NB4 (cell line): ENCODE data around the gene MICU1.

ENCODE experiments used
- POLR2A ChIP-seq: IDR thresholded peaks from 2 replicates; pipeline ENCODE4 v1.6.1; 2011; ENCODE audit warnings: mild to moderate bottlenecking; ENCODE audit not compliant: insufficient read length; ENCODE audit errors: extremely low read depth
- TF ChIP-seq, protein P1 (sequence below): IDR thresholded peaks from one replicate; pipeline ENCODE4 v1.5.1; 2012; ENCODE audit warnings: low read depth, low read length

DNA sequence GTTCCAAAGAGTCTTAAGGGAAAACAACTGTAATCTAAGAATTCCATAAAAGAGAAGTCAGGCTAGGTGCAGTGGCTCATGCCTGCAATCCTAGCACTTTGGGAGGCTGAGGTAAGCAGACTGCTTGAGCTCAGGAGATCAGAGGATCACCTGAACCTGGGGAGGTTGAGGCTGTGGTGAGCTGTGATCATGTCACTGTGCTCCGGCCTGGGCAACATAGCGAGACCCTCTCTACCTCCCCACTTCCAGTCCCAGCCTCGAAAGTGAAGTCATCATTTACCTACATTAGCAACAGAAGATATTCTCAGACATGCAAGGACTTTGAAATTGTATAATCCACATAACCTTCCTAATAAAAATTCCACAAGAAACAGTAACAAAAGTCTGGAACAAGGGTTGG lies 141.4 kb downstream of the MICU1 start:
- TF ChIP-seq POLR2A: no peak
- TF ChIP-seq, protein P1, sequence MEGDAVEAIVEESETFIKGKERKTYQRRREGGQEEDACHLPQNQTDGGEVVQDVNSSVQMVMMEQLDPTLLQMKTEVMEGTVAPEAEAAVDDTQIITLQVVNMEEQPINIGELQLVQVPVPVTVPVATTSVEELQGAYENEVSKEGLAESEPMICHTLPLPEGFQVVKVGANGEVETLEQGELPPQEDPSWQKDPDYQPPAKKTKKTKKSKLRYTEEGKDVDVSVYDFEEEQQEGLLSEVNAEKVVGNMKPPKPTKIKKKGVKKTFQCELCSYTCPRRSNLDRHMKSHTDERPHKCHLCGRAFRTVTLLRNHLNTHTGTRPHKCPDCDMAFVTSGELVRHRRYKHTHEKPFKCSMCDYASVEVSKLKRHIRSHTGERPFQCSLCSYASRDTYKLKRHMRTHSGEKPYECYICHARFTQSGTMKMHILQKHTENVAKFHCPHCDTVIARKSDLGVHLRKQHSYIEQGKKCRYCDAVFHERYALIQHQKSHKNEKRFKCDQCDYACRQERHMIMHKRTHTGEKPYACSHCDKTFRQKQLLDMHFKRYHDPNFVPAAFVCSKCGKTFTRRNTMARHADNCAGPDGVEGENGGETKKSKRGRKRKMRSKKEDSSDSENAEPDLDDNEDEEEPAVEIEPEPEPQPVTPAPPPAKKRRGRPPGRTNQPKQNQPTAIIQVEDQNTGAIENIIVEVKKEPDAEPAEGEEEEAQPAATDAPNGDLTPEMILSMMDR: no peak
